ENCODE results near the gene OLIG2. TPM values are rescaled to one million over a fixed set of nuclear protein-coding genes. Genes with fewer than 3 reads are reported as not detected.

Gene OLIG2
- total and polyA plus RNA-seq, 2 of the 13 experiments (the other 11 are each of a cell fraction or from before 2014, with no cell fraction given): not detected

DNA sequence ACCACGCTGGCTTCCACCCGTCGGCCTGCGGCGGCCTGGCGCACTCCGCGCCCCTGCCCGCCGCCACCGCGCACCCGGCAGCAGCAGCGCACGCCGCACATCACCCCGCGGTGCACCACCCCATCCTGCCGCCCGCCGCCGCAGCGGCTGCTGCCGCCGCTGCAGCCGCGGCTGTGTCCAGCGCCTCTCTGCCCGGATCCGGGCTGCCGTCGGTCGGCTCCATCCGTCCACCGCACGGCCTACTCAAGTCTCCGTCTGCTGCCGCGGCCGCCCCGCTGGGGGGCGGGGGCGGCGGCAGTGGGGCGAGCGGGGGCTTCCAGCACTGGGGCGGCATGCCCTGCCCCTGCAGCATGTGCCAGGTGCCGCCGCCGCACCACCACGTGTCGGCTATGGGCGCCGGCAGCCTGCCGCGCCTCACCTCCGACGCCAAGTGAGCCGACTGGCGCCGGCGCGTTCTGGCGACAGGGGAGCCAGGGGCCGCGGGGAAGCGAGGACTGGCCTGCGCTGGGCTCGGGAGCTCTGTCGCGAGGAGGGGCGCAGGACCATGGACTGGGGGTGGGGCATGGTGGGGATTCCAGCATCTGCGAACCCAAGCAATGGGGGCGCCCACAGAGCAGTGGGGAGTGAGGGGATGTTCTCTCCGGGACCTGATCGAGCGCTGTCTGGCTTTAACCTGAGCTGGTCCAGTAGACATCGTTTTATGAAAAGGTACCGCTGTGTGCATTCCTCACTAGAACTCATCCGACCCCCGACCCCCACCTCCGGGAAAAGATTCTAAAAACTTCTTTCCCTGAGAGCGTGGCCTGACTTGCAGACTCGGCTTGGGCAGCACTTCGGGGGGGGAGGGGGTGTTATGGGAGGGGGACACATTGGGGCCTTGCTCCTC lies 1.9 kb downstream of the OLIG2 start (continued):
- TF ChIP-seq, protein P1, sequence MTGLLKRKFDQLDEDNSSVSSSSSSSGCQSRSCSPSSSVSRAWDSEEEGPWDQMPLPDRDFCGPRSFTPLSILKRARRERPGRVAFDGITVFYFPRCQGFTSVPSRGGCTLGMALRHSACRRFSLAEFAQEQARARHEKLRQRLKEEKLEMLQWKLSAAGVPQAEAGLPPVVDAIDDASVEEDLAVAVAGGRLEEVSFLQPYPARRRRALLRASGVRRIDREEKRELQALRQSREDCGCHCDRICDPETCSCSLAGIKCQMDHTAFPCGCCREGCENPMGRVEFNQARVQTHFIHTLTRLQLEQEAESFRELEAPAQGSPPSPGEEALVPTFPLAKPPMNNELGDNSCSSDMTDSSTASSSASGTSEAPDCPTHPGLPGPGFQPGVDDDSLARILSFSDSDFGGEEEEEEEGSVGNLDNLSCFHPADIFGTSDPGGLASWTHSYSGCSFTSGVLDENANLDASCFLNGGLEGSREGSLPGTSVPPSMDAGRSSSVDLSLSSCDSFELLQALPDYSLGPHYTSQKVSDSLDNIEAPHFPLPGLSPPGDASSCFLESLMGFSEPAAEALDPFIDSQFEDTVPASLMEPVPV (CRISPR knock-in tag; IDR thresholded peaks at IDR 0.05): no peak

DNA sequence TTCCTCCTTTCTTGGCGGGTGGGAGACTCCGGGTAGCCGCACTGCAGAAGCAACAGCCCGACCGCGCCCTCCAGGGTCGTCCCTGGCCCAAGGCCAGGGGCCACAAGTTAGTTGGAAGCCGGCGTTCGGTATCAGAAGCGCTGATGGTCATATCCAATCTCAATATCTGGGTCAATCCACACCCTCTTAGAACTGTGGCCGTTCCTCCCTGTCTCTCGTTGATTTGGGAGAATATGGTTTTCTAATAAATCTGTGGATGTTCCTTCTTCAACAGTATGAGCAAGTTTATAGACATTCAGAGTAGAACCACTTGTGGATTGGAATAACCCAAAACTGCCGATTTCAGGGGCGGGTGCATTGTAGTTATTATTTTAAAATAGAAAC lies 2.5 kb downstream of the OLIG2 start:
- H3K4me3 ChIP-seq (replicated peaks in 1 of 3; ENCODE audit: insufficient read depth in 1 of 3, low read depth in 2 of 3, low read length in 3 of 3): no peak overlapping the region
- H3K79me2 ChIP-seq (ENCODE audit: insufficient read depth, low read length): no peaks in the 10 kb centered on the region
- 21% methylated on average over 14 of the region's 15 CpGs for WGBS (ENCODE audit: low lambda C conversion rate)
- H3K9me3 ChIP-seq (ENCODE audit: low read length): no peaks in the 10 kb centered on the region
- no peaks in the 10 kb centered on the region for H4K20me1 ChIP-seq (ENCODE audit: insufficient read depth, low read length)
- no peak overlapping the region for H3K9ac ChIP-seq (ENCODE audit: insufficient read depth, low read depth, low read length)
- no peak for FAIRE-seq
- no peak overlapping the region for H3K4me2 ChIP-seq (ENCODE audit: low read depth, low read length)
- ATAC-seq: no peak
- TF ChIP-seq ZFP82 (CRISPR knock-in tag; IDR thresholded peaks at IDR 0.05; ENCODE audit: borderline replicate concordance) (no peak), ZFP62 (CRISPR knock-in tag; IDR thresholded peaks at IDR 0.05) (no peak), MAFK (conservative IDR thresholded peaks at IDR 0.05 in 1 of 2, IDR thresholded peaks at IDR 0.05 in 1 of 2; ENCODE audit: low read length in 2 of 2) (no peak), CBX2 (IDR thresholded peaks at IDR 0.05; ENCODE audit: low read depth, low read length) (no peak), CBX2 (CRISPR knock-in tag; IDR thresholded peaks at IDR 0.05; ENCODE audit: low read depth) (no peak), FOXA3 (CRISPR knock-in tag; IDR thresholded peaks at IDR 0.05) (no peak), BORCS8-MEF2B (CRISPR knock-in tag; IDR thresholded peaks at IDR 0.05) (no peak), ZNF569 (CRISPR knock-in tag; IDR thresholded peaks at IDR 0.05; ENCODE audit: borderline replicate concordance) (no peak), CHCHD3 (CRISPR knock-in tag; IDR thresholded peaks at IDR 0.05) (no peak), SRF (IDR thresholded peaks at IDR 0.05; ENCODE audit: low read depth, low read length) (no peak), TARDBP (CRISPR knock-in tag; IDR thresholded peaks at IDR 0.05) (no peak)
- TF ChIP-seq, protein P2, sequence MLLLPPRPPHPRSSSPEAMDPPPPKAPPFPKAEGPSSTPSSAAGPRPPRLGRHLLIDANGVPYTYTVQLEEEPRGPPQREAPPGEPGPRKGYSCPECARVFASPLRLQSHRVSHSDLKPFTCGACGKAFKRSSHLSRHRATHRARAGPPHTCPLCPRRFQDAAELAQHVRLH (CRISPR knock-in tag; IDR thresholded peaks at IDR 0.05; ENCODE audit: borderline replicate concordance, low read depth): no peak
- ChIA-PET CTCF (ENCODE audit: low intra/inter-chr PET ratio, low total read pairs) (no interaction called here), POLR2A (no interaction called here)
- DNase-seq (ENCODE audit: low spot score): no peak
- no peak overlapping the region for H3K27ac ChIP-seq (ENCODE audit: extremely low read length, insufficient read depth, low read length)
- H3K27me3 ChIP-seq (ENCODE audit: control insufficient read depth in 1 of 2, insufficient read depth in 2 of 2, low read length in 2 of 2): peaks cover 16 to 90% of the 10 kb centered on the region in 2 experiments; a peak in 4 of 5 replicates
- no peak overlapping the region for H2AFZ ChIP-seq (ENCODE audit: low read length)
- intact Hi-C loops (cut with micrococcal nuclease; ENCODE audit: unreplicated experiment) (no loop called here), in situ Hi-C loops (cut with HindIII; ENCODE audit: extremely low pct_ligation_motif_present, low pct_unique_long_range_greater_than_20kb) (no loop called here)
- no peaks in the 10 kb centered on the region for H3K4me1 ChIP-seq (ENCODE audit: insufficient read depth, low read length)
- no TSS peak for BruUV-seq (replicated peaks)
- H3K36me3 ChIP-seq (replicated peaks in 1 of 2; ENCODE audit: control insufficient read depth in 1 of 2, insufficient read depth in 2 of 2, low read length in 2 of 2): no peaks in the 10 kb centered on the region

Measured in HepG2 (cell line).